B cell (primary cell): ENCODE results near the gene LRRC32. TPM values are rescaled to one million over a fixed set of nuclear protein-coding genes. Genes with fewer than 3 reads are reported as not detected.
"Not testable (repeated sequence)": the region's sequence is repeated elsewhere in the genome, so short reads cannot be mapped to it uniquely, and the experiment has no call there.

Experiments used
- ATAC-seq: fragments of 200-7000 bp; cut with Tn5 transposase; one replicate; pipeline ENCODE4 v1.10.0; 2021; ENCODE audit warnings: low read depth, mild to moderate bottlenecking, moderate number of reproducible peaks, moderate library complexity
- CTCF ChIA-PET: fragments of 350-600 bp; sonication (Branson Sonifier 250); formaldehyde crosslinking; loops from one replicate; lab custom pipeline; 2021; ENCODE audit warnings: antibody characterized with exemption, inconsistent platforms; lab: Charles Lee
- POLR2A ChIA-PET: fragments of 350-600 bp; sonication (Branson Sonifier 250); formaldehyde crosslinking; loops from one replicate; lab custom pipeline; 2021; ENCODE audit warnings: antibody characterized with exemption; lab: Charles Lee
- DNase-seq: peaks from one replicate; pipeline ENCODE4 v3.0.0; 2013
- H2AFZ ChIP-seq: 2 replicates; pipeline ENCODE4 v1.6.1; 2012; ENCODE audit warnings: mild to moderate bottlenecking, low read depth, low read length; ENCODE audit not compliant: insufficient read depth, poor library complexity, severe bottlenecking
- H3K27ac ChIP-seq, 2 donors: 1 replicate in 1 of 2; 2 replicates in 1 of 2; pipeline ENCODE4 v1.5.1; 2012 to 2013; ENCODE audit warnings: low read length in 2 of 2, mild to moderate bottlenecking in 2 of 2, moderate library complexity in 1 of 2
- H3K27me3 ChIP-seq, 4 experiments: fragments of 200-600 bp in 1 of 4; sonication (generic) in 1 of 4; replicated peaks in 1 of 4; 1 replicate in 2 of 4; 2 replicates in 2 of 4; pipeline versions ENCODE4 v1.6.1 to v1.7.0; 2013 to 2016; ENCODE audit warnings: low read length in 3 of 4, mild to moderate bottlenecking in 2 of 4, mixed read lengths in 1 of 4, moderate library complexity in 1 of 4; ENCODE audit not compliant: insufficient read depth in 4 of 4, control insufficient read depth in 3 of 4; ENCODE audit errors: control extremely low read depth in 1 of 4
- H3K36me3 ChIP-seq, 2 experiments: replicated peaks in 1 of 2; 1 replicate in 1 of 2; 2 replicates in 1 of 2; pipeline versions ENCODE4 v1.6.1 to v1.7.1; 2013; ENCODE audit warnings: low read length in 1 of 2; ENCODE audit not compliant: insufficient read depth in 2 of 2, control insufficient read depth in 1 of 2; ENCODE audit errors: control extremely low read depth in 1 of 2, extremely low read depth in 1 of 2
- H3K4me1 ChIP-seq, 2 donors: fragments of 200-600 bp in 1 of 2; sonication (generic) in 1 of 2; 1 replicate in 1 of 2; 2 replicates in 1 of 2; pipeline versions ENCODE4 v1.5.1 to v1.6.1; 2013 to 2017; ENCODE audit warnings: low read length in 2 of 2; ENCODE audit not compliant: control insufficient read depth in 2 of 2, insufficient read depth in 2 of 2
- H3K4me2 ChIP-seq: replicated peaks from 2 replicates; pipeline ENCODE3; 2012; ENCODE audit warnings: mild to moderate bottlenecking, low read depth, low read length; ENCODE audit not compliant: poor library complexity, severe bottlenecking
- H3K4me3 ChIP-seq, 5 experiments: fragments of 200-600 bp in 1 of 5; sonication (generic) in 1 of 5; 1 replicate in 3 of 5; 2 replicates in 2 of 5; pipeline versions ENCODE4 v1.5.1 to v1.7.0; 2011 to 2016; ENCODE audit warnings: low read length in 4 of 5, mild to moderate bottlenecking in 4 of 5, low read depth in 2 of 5, control low read depth in 1 of 5, moderate library complexity in 1 of 5; ENCODE audit not compliant: insufficient read depth in 1 of 5; ENCODE audit errors: control extremely low read depth in 1 of 5, extremely low read depth in 1 of 5
- H3K79me2 ChIP-seq: fragments of 200-600 bp; sonication (generic); one replicate; pipeline ENCODE4 v1.6.0; 2016; ENCODE audit warnings: low read length; ENCODE audit not compliant: control insufficient read depth, insufficient read depth
- H3K9ac ChIP-seq: fragments of 200-600 bp; sonication (generic); 2 replicates; pipeline ENCODE4 v1.6.1; 2017; ENCODE audit warnings: mild to moderate bottlenecking, low read length, moderate library complexity
- H3K9me3 ChIP-seq, 3 donors: one replicate each; pipeline versions ENCODE4 v1.6.1 to v1.7.1; 2013; ENCODE audit warnings: low read length in 2 of 3; ENCODE audit not compliant: control insufficient read depth in 2 of 3, insufficient read depth in 1 of 3; ENCODE audit errors: control extremely low read depth in 1 of 3
- H4K20me1 ChIP-seq: 2 replicates; pipeline ENCODE4 v1.6.0; 2012; ENCODE audit warnings: mild to moderate bottlenecking, low read length; ENCODE audit not compliant: insufficient read depth, control insufficient read depth, poor library complexity, severe bottlenecking
- H3K27ac Mint-ChIP-seq: one replicate; pipeline ENCODE4 v1.8.0; 2021; ENCODE audit warnings: mixed read lengths
- H3K27me3 Mint-ChIP-seq: one replicate; pipeline ENCODE4 v1.8.0; 2021; ENCODE audit warnings: mixed read lengths
- H3K4me1 Mint-ChIP-seq: one replicate; pipeline ENCODE4 v1.8.0; 2021; ENCODE audit warnings: mixed read lengths
- H3K4me3 Mint-ChIP-seq: one replicate; pipeline ENCODE4 v1.8.0; 2021; ENCODE audit warnings: mixed read lengths
- H3K9me3 Mint-ChIP-seq: one replicate; pipeline ENCODE4 v1.8.0; 2022; ENCODE audit warnings: mixed read lengths; ENCODE audit not compliant: insufficient read depth
- EZH2 ChIP-seq: IDR thresholded peaks from 2 replicates; pipeline ENCODE4 v1.6.1; 2012; ENCODE audit warnings: borderline replicate concordance, low read depth, mild to moderate bottlenecking, moderate library complexity, low read length; ENCODE audit not compliant: insufficient read depth, poor library complexity, severe bottlenecking
- WGBS: methylation state at CpG from one replicate; pipeline ENCODE4 v1.1.5; 2013; ENCODE audit warnings: missing lambda C conversion rate; ENCODE audit not compliant: insufficient coverage; 5-methylcytosine and 5-hydroxymethylcytosine counted together
- intact Hi-C: fragments of 100-400 bp; cut with micrococcal nuclease; formaldehyde crosslinking; loops from one replicate; pipeline ENCODE4 v1.10.0; 2022
- polyA plus RNA-seq: library from polyadenylated mRNA; depleted of rRNA; stranded (reverse); fragments of >200 nt; gene quantifications from 2 replicates; pipeline ENCODE4 v1.2.3, GENCODE V29; 2012
- total RNA-seq, 2 donors: library from RNA; stranded (reverse); fragments of 120-200 nt in 1 of 2; gene quantifications; 1 replicate in 1 of 2; 2 replicates in 1 of 2; pipeline versions ENCODE4 v1.2.3 to v1.2.4, GENCODE V29; 2013 to 2022
- TF ChIP-seq, protein P1 (sequence below): fragments of 200-600 bp; IDR thresholded peaks from one replicate; pipeline ENCODE4 v1.8.0; 2022; ENCODE audit warnings: antibody characterized with exemption, mild to moderate bottlenecking

Gene LRRC32
- total and polyA plus RNA-seq, 2 donors (not counting 1 experiment from before 2014, with no cell fraction given): 0.60 to 1.4 TPM

DNA sequence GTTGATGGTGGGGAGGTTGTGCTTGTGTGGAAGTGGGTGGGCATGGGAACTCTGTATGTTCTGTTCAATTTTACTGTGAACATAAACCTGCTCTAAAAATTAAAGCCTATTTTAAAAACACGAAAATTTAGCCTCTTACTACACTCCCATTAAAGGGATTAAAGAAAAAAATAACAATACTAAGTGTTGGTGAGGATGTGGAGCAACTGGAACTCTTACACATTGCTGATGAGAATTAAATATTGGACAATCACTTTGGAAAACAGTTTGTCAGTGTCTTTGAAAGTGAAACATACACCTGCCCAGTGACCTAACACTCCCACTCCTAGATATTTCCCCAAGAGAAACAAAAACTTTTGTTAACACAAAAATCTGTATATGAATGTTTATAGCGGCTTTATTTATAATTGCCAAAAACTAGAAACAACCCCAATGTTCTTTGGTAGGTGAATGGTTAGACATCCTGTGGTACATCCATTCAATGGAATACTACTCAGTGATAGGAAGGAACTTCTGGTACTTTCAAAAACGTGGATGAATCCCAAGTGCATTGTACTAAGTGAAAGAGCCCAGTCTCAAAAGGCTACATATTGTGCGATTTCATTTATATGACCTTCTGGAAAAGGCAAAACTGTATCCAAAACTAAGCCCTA lies 23.5 kb downstream of the LRRC32 start:
- no peak for DNase-seq
- Histone ChIP-seq H3K27ac (no peak overlapping the region), H2AFZ (no peak overlapping the region), H3K4me1 (peaks cover 4 to 5% of the 10 kb centered on the region in 2 donors), H3K79me2 (no peaks in the 10 kb centered on the region), H3K4me2 (no peak overlapping the region), H3K9ac (no peak overlapping the region), H3K9me3 (peaks cover 0 to 8% (median 2%) of the 10 kb centered on the region in 3 donors), H3K36me3 (no peaks in the 10 kb centered on the region), H3K4me3 (no peak overlapping the region), H3K27me3 (peaks cover 0 to 14% (median 9%) of the 10 kb centered on the region in 4 experiments), H4K20me1 (no peaks in the 10 kb centered on the region)
- ATAC-seq: no peak
- ChIA-PET CTCF (no interaction called here), POLR2A (no interaction called here)
- Mint-ChIP-seq H3K27me3 (peaks cover 50% of the 10 kb centered on the region), H3K27ac (no peak overlapping the region), H3K9me3 (no peaks in the 10 kb centered on the region), H3K4me3 (no peak overlapping the region), H3K4me1 (peaks cover 12% of the 10 kb centered on the region)
- no CpG with 5 or more reads among the region's 4 CpGs for WGBS
- intact Hi-C loops: no loop called here
- TF ChIP-seq, protein P1, sequence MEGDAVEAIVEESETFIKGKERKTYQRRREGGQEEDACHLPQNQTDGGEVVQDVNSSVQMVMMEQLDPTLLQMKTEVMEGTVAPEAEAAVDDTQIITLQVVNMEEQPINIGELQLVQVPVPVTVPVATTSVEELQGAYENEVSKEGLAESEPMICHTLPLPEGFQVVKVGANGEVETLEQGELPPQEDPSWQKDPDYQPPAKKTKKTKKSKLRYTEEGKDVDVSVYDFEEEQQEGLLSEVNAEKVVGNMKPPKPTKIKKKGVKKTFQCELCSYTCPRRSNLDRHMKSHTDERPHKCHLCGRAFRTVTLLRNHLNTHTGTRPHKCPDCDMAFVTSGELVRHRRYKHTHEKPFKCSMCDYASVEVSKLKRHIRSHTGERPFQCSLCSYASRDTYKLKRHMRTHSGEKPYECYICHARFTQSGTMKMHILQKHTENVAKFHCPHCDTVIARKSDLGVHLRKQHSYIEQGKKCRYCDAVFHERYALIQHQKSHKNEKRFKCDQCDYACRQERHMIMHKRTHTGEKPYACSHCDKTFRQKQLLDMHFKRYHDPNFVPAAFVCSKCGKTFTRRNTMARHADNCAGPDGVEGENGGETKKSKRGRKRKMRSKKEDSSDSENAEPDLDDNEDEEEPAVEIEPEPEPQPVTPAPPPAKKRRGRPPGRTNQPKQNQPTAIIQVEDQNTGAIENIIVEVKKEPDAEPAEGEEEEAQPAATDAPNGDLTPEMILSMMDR: no peak
- no peak for TF ChIP-seq EZH2

DNA sequence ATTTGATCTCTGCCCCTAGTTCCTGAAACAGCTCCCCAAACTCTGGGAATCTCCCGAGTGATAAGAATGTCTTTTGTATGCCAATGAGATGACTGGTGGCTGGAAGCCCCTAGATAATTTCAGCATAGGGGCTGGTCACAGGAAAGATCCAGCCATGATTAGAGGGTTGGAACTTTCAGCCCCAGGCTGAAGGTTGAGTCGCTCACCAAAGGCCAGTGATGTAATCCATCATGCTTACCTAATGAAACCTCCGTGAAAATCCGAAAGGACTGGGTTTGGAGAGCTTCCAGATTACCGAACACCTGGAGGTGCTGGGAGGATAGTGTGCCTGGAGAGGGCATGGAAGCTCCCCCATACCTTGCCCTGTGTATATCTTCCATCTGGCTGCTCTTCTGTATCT lies 26.0 kb downstream of the LRRC32 start:
- CTCF ChIA-PET: no interaction called here
- TF ChIP-seq EZH2: no peak
- TF ChIP-seq, protein P1: no peak

DNA sequence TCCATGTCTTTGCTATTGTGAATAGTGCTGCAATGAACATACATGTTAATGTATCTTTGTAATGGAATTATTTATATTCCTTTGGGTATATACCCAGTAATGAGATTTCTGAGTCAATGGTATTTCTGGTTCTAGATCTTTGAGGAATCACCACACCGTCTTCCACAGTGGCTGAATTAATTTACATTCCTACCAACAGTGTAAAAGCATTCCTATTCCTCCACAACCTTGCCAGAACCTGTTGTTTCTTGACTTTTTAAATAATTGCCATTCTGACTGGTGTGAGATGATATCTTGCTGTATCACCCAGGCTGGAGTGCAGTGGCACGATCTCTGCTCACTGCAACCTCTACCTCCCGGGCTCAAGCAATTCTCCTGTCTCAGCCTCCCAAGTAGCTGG lies 26.8 kb downstream of the LRRC32 start:
- H3K9me3 Mint-ChIP-seq, H3K4me3 Mint-ChIP-seq, H3K4me3 ChIP-seq, CTCF ChIA-PET, H3K27ac Mint-ChIP-seq, H3K9ac ChIP-seq, H2AFZ ChIP-seq, H4K20me1 ChIP-seq, H3K9me3 ChIP-seq, POLR2A ChIA-PET, ATAC-seq, H3K27ac ChIP-seq, DNase-seq, H3K79me2 ChIP-seq, H3K4me2 ChIP-seq, H3K36me3 ChIP-seq, intact Hi-C loops: not testable (repeated sequence)
- Histone ChIP-seq H3K27me3 (peaks cover 0 to 14% (median 6%) of the 10 kb centered on the region in 4 experiments), H3K4me1 (peaks cover 21 to 22% of the 10 kb centered on the region in 2 donors)
- no CpG with 5 or more reads among the region's 3 CpGs for WGBS
- Mint-ChIP-seq H3K4me1 (peaks cover 35% of the 10 kb centered on the region), H3K27me3 (peaks cover 47% of the 10 kb centered on the region)

More for the DNA sequence above, 26.0 kb downstream of the LRRC32 start:
- no peak overlapping the region for H3K4me3 Mint-ChIP-seq
- no peaks in the 10 kb centered on the region for H3K9me3 Mint-ChIP-seq
- Histone ChIP-seq H3K36me3 (no peaks in the 10 kb centered on the region), H3K4me3 (no peak overlapping the region), H3K79me2 (no peaks in the 10 kb centered on the region), H4K20me1 (no peaks in the 10 kb centered on the region), H3K27ac (no peak overlapping the region), H3K9me3 (peaks cover 0 to 8% (median 2%) of the 10 kb centered on the region in 3 donors), H3K27me3 (peaks cover 0 to 14% (median 6%) of the 10 kb centered on the region in 4 experiments), H3K9ac (no peak overlapping the region), H3K4me1 (peaks cover 13% of the 10 kb centered on the region in 2 donors), H2AFZ (no peak overlapping the region), H3K4me2 (no peak overlapping the region)
- no peak overlapping the region for H3K27ac Mint-ChIP-seq
- ATAC-seq: no peak
- POLR2A ChIA-PET: no interaction called here
- peaks cover 51% of the 10 kb centered on the region for H3K27me3 Mint-ChIP-seq
- DNase-seq: no peak
- 94% methylated on average over 2 of the region's 5 CpGs for WGBS
- H3K4me1 Mint-ChIP-seq: peaks cover 28% of the 10 kb centered on the region
- intact Hi-C loops: no loop called here
